ENCODE results near the gene ATP2A2. TPM values are rescaled to one million over a fixed set of nuclear protein-coding genes. Genes with fewer than 3 reads are reported as not detected.

Gene ATP2A2
- polyA plus RNA-seq, 1 donor (not counting 4 experiments of a cell fraction or from before 2014, with no cell fraction given) = 127 TPM

GRCh38 chr12:110348431-110349059 lies 67.5 kb downstream of the ATP2A2 start:
- DNase-seq (ENCODE audit: low read depth, low spot score) = no peak
- H3K4me1 ChIP-seq (ENCODE audit: control insufficient read depth, extremely low read depth, insufficient read depth, low read length) = peaks cover 24% of the 10 kb centered on the region
- H2AFZ ChIP-seq (ENCODE audit: control insufficient read depth, low read length) = no peak overlapping the region
- dilution Hi-C loops (cut with MboI; ENCODE audit: extremely low pct_ligation_motif_present, low sequenced_read_pairs) = no loop called here
- TF ChIP-seq, protein P1, sequence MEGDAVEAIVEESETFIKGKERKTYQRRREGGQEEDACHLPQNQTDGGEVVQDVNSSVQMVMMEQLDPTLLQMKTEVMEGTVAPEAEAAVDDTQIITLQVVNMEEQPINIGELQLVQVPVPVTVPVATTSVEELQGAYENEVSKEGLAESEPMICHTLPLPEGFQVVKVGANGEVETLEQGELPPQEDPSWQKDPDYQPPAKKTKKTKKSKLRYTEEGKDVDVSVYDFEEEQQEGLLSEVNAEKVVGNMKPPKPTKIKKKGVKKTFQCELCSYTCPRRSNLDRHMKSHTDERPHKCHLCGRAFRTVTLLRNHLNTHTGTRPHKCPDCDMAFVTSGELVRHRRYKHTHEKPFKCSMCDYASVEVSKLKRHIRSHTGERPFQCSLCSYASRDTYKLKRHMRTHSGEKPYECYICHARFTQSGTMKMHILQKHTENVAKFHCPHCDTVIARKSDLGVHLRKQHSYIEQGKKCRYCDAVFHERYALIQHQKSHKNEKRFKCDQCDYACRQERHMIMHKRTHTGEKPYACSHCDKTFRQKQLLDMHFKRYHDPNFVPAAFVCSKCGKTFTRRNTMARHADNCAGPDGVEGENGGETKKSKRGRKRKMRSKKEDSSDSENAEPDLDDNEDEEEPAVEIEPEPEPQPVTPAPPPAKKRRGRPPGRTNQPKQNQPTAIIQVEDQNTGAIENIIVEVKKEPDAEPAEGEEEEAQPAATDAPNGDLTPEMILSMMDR (optimal IDR thresholded peaks at IDR 0.05 in 1 of 3, IDR thresholded peaks at IDR 0.05 in 1 of 3, conservative IDR thresholded peaks at IDR 0.05 in 1 of 3; ENCODE audit: extremely low read depth in 1 of 3, insufficient read depth in 2 of 3, low read length in 3 of 3) = no peak
- no peak for TF ChIP-seq EZH2 (IDR thresholded peaks at IDR 0.05; ENCODE audit: low read length)
- H4K20me1 ChIP-seq (ENCODE audit: control insufficient read depth, extremely low read depth, insufficient read depth, low read length) = no peaks in the 10 kb centered on the region
- no peaks in the 10 kb centered on the region for H3K9me3 ChIP-seq (ENCODE audit: control insufficient read depth, low read depth, low read length)
- no peak overlapping the region for H3K4me3 ChIP-seq (ENCODE audit: control insufficient read depth in 2 of 3, extremely low read depth in 1 of 3, insufficient read depth in 2 of 3, low read depth in 1 of 3, low read length in 3 of 3)
- H3K27ac ChIP-seq (ENCODE audit: control insufficient read depth, insufficient read depth, low read length) = no peak overlapping the region
- H3K79me2 ChIP-seq (ENCODE audit: control insufficient read depth, insufficient read depth, low read length) = peaks cover 6% of the 10 kb centered on the region
- no peak overlapping the region for H3K9ac ChIP-seq (ENCODE audit: control insufficient read depth, extremely low read depth, insufficient read depth, low read length)
- H3K27me3 ChIP-seq (ENCODE audit: control insufficient read depth, extremely low read depth, insufficient read depth, low read length) = no peaks in the 10 kb centered on the region
- H3K9me1 ChIP-seq (ENCODE audit: control insufficient read depth, extremely low read depth, insufficient read depth, low read length) = no peaks in the 10 kb centered on the region
- peaks cover 54 to 64% of the 10 kb centered on the region in 2 experiments for H3K36me3 ChIP-seq (ENCODE audit: control insufficient read depth in 2 of 2, extremely low read depth in 1 of 2, insufficient read depth in 2 of 2, low read length in 2 of 2)
- FAIRE-seq = no peak
- no peak overlapping the region for H3K4me2 ChIP-seq (ENCODE audit: control insufficient read depth, extremely low read depth, insufficient read depth, low read depth, low read length)

GRCh38 chr12:110349096-110349495 lies 68.0 kb downstream of the ATP2A2 start:
- H3K9me1 ChIP-seq (ENCODE audit: control insufficient read depth, extremely low read depth, insufficient read depth, low read length) = no peaks in the 10 kb centered on the region
- no peaks in the 10 kb centered on the region for H3K27me3 ChIP-seq (ENCODE audit: control insufficient read depth, extremely low read depth, insufficient read depth, low read length)
- H3K4me2 ChIP-seq (ENCODE audit: control insufficient read depth, extremely low read depth, insufficient read depth, low read depth, low read length) = no peak overlapping the region
- dilution Hi-C loops (cut with MboI; ENCODE audit: extremely low pct_ligation_motif_present, low sequenced_read_pairs) = no loop called here
- no peak for TF ChIP-seq EZH2 (IDR thresholded peaks at IDR 0.05; ENCODE audit: low read length)
- TF ChIP-seq, protein P1 (optimal IDR thresholded peaks at IDR 0.05 in 1 of 3, IDR thresholded peaks at IDR 0.05 in 1 of 3, conservative IDR thresholded peaks at IDR 0.05 in 1 of 3; ENCODE audit: extremely low read depth in 1 of 3, insufficient read depth in 2 of 3, low read length in 3 of 3) = no peak
- no peak overlapping the region for H3K9ac ChIP-seq (ENCODE audit: control insufficient read depth, extremely low read depth, insufficient read depth, low read length)
- H2AFZ ChIP-seq (ENCODE audit: control insufficient read depth, low read length) = no peak overlapping the region
- no peaks in the 10 kb centered on the region for H4K20me1 ChIP-seq (ENCODE audit: control insufficient read depth, extremely low read depth, insufficient read depth, low read length)
- H3K27ac ChIP-seq (ENCODE audit: control insufficient read depth, insufficient read depth, low read length) = no peak overlapping the region
- no peaks in the 10 kb centered on the region for H3K9me3 ChIP-seq (ENCODE audit: control insufficient read depth, low read depth, low read length)
- H3K4me3 ChIP-seq (ENCODE audit: control insufficient read depth in 2 of 3, extremely low read depth in 1 of 3, insufficient read depth in 2 of 3, low read depth in 1 of 3, low read length in 3 of 3) = no peak overlapping the region
- FAIRE-seq = no peak
- H3K79me2 ChIP-seq (ENCODE audit: control insufficient read depth, insufficient read depth, low read length) = peaks cover 6% of the 10 kb centered on the region
- peaks cover 49 to 58% of the 10 kb centered on the region in 2 experiments for H3K36me3 ChIP-seq (ENCODE audit: control insufficient read depth in 2 of 2, extremely low read depth in 1 of 2, insufficient read depth in 2 of 2, low read length in 2 of 2)
- no peak for DNase-seq (ENCODE audit: low read depth, low spot score)
- H3K4me1 ChIP-seq (ENCODE audit: control insufficient read depth, extremely low read depth, insufficient read depth, low read length) = peaks cover 20% of the 10 kb centered on the region
